Endothelial cell of umbilical vein (primary cell): Measurements from ENCODE around the gene LOXL1. TPM values are rescaled to one million over a fixed set of nuclear protein-coding genes. Genes with fewer than 3 reads are reported as not detected.

ENCODE experiments used
- BruUV-seq: library from RNA; stranded (reverse); fragments of 400-500 nt; replicated peaks from 2 replicates; lab custom pipeline; 2021; lab: Mats Ljungman, UMichigan
- CTCF ChIA-PET: fragments of 300-600, 350-600 bp; sonication (Branson Sonifier 250); formaldehyde crosslinking; loops from one replicate; lab custom pipeline; 2021; ENCODE audit warnings: antibody characterized with exemption, inconsistent platforms; lab: Charles Lee
- POLR2A ChIA-PET: fragments of 300-600, 350-600 bp; sonication (Branson Sonifier 250); formaldehyde crosslinking; loops from one replicate; lab custom pipeline; 2021; ENCODE audit warnings: antibody characterized with exemption, inconsistent platforms; lab: Charles Lee
- DNase-seq: peaks from one replicate; pipeline ENCODE4 v3.0.0-alpha.2; 2011; ENCODE audit warnings: low read depth, low spot score
- FAIRE-seq: peaks from 2 replicates; lab custom pipeline; 2011; peaks lifted over from hg19 to GRCh38; lab: Jason Lieb, UNC
- H2AFZ ChIP-seq: 2 replicates; pipeline ENCODE4 v1.6.0; 2012; ENCODE audit warnings: low read depth, low read length, control low read depth, inconsistent platforms
- H3K27ac ChIP-seq: 2 replicates; pipeline ENCODE4 v1.5.1; 2011; ENCODE audit warnings: low read depth, mild to moderate bottlenecking, control low read depth, low read length, moderate library complexity; ENCODE audit not compliant: insufficient read depth
- H3K27me3 ChIP-seq, 2 experiments: 2 replicates each; pipeline versions ENCODE4 v1.6.0 to v1.6.1; 2011; ENCODE audit warnings: low read length in 2 of 2, mixed read lengths in 1 of 2; ENCODE audit not compliant: control insufficient read depth in 2 of 2, insufficient read depth in 2 of 2
- H3K36me3 ChIP-seq, 2 experiments: 2 replicates in 1 of 2; 3 replicates in 1 of 2; pipeline ENCODE4 v1.5.1; 2011; ENCODE audit warnings: low read length in 2 of 2, mild to moderate bottlenecking in 1 of 2, moderate library complexity in 1 of 2; ENCODE audit not compliant: control insufficient read depth in 2 of 2, insufficient read depth in 2 of 2; ENCODE audit errors: extremely low read depth in 1 of 2
- H3K4me1 ChIP-seq: 3 replicates; pipeline ENCODE4 v1.5.1; 2011; ENCODE audit warnings: mild to moderate bottlenecking, low read length; ENCODE audit not compliant: control insufficient read depth, insufficient read depth; ENCODE audit errors: extremely low read depth
- H3K4me2 ChIP-seq: 2 replicates; pipeline ENCODE4 v1.6.1; 2011; ENCODE audit warnings: low read length, control low read depth, mixed read lengths; ENCODE audit not compliant: insufficient read depth
- H3K4me3 ChIP-seq, 3 experiments: fragments of 200-600 bp in 1 of 3; sonication (generic), shearing (Covaris generic) in 1 of 3; replicated peaks in 1 of 3; 2 replicates each; pipeline ENCODE4 v1.5.1; 2011 to 2016; ENCODE audit warnings: control low read depth in 3 of 3, low read length in 3 of 3, mild to moderate bottlenecking in 2 of 3, inconsistent platforms in 1 of 3, low read depth in 1 of 3, moderate library complexity in 1 of 3; ENCODE audit not compliant: insufficient read depth in 1 of 3
- H3K79me2 ChIP-seq: 2 replicates; pipeline ENCODE4 v1.6.0; 2012; ENCODE audit warnings: low read length, inconsistent platforms; ENCODE audit not compliant: control insufficient read depth, insufficient read depth
- H3K9ac ChIP-seq: replicated peaks from 2 replicates; pipeline ENCODE3; 2011; ENCODE audit warnings: low read length, control low read depth; ENCODE audit not compliant: insufficient read depth; ENCODE audit errors: extremely low read depth
- H3K9me1 ChIP-seq: replicated peaks from 3 replicates; pipeline ENCODE4 v1.6.0; 2011; ENCODE audit warnings: mild to moderate bottlenecking, low read length; ENCODE audit not compliant: control insufficient read depth, insufficient read depth; ENCODE audit errors: extremely low read depth
- H3K9me3 ChIP-seq: replicated peaks from 2 replicates; pipeline ENCODE4 v1.5.1; 2012; ENCODE audit warnings: low read length, inconsistent platforms; ENCODE audit not compliant: control insufficient read depth, insufficient read depth
- H4K20me1 ChIP-seq: replicated peaks from 2 replicates; pipeline ENCODE3; 2011; ENCODE audit warnings: mild to moderate bottlenecking, low read length; ENCODE audit not compliant: control insufficient read depth, insufficient read depth; ENCODE audit errors: extremely low read depth
- EZH2 ChIP-seq: IDR thresholded peaks from 2 replicates; pipeline ENCODE4 v1.6.1; 2012; ENCODE audit warnings: borderline replicate concordance, low read depth, mild to moderate bottlenecking, moderate library complexity, low read length, inconsistent platforms; ENCODE audit not compliant: severe bottlenecking
- FOS ChIP-seq: IDR thresholded peaks from 2 replicates; pipeline ENCODE4 v1.6.1; 2011; ENCODE audit warnings: mild to moderate bottlenecking, low read length, moderate library complexity, borderline replicate concordance; ENCODE audit not compliant: insufficient read depth
- GATA2 ChIP-seq: IDR thresholded peaks from 2 replicates; pipeline ENCODE4 v1.7.0; 2011; ENCODE audit warnings: low read depth, mild to moderate bottlenecking, moderate library complexity, mixed read lengths, low read length; ENCODE audit not compliant: insufficient read length, insufficient read depth
- JUN ChIP-seq: IDR thresholded peaks from 2 replicates; pipeline ENCODE4 v1.6.1; 2011; ENCODE audit warnings: borderline replicate concordance, low read depth; ENCODE audit not compliant: insufficient read length, insufficient read depth
- MYC ChIP-seq: IDR thresholded peaks from one replicate; pipeline ENCODE4 v1.6.1; 2011; ENCODE audit warnings: mild to moderate bottlenecking, low read depth, low read length
- POLR2A ChIP-seq: IDR thresholded peaks from 2 replicates; pipeline ENCODE4 v1.6.1; 2012; ENCODE audit warnings: low read depth, mild to moderate bottlenecking, control low read depth, low read length
- POLR2AphosphoS5 ChIP-seq: IDR thresholded peaks from 2 replicates; pipeline ENCODE4 v1.6.1; 2012; ENCODE audit warnings: low read depth, mild to moderate bottlenecking, control low read depth, low read length, moderate library complexity; ENCODE audit not compliant: insufficient read depth
- dilution Hi-C: fragments of 300-500 bp; cut with MboI; formaldehyde crosslinking; loops from one replicate; pipeline ENCODE4 v1.15.0; 2019; ENCODE audit warnings: low sequenced_read_pairs; ENCODE audit not compliant: extremely low pct_ligation_motif_present
- intact Hi-C: fragments of 100-400 bp; cut with micrococcal nuclease; formaldehyde crosslinking; loops from one replicate; pipeline ENCODE4 v1.10.0; 2022
- polyA plus RNA-seq, 4 experiments: library from polyadenylated mRNA; depleted of rRNA in 3 of 4; stranded (reverse) in 3 of 4; unstranded in 1 of 4; fragments of >200 nt; gene quantifications; 2 replicates each; pipeline versions ENCODE4 v1.2.1 to v1.2.3, GENCODE V29; 2011 to 2012; ENCODE audit warnings: missing spikeins in 1 of 4
- total RNA-seq: library from RNA; stranded (reverse); gene quantifications from 2 replicates; pipeline ENCODE4 v1.2.3, GENCODE V29; 2021
- TF ChIP-seq, protein P1 (sequence below), 2 donors: IDR thresholded peaks; 1 replicate in 1 of 2; 2 replicates in 1 of 2; pipeline ENCODE4 v1.5.1; 2011; ENCODE audit warnings: low read length in 2 of 2, mild to moderate bottlenecking in 2 of 2, moderate library complexity in 2 of 2, control low read depth in 1 of 2, inconsistent platforms in 1 of 2, low read depth in 1 of 2; ENCODE audit not compliant: insufficient read depth in 1 of 2; ENCODE audit errors: extremely low read depth in 1 of 2
- TF ChIP-seq, protein P2 (sequence below): IDR thresholded peaks from 2 replicates; pipeline ENCODE4 v1.6.1; 2011; ENCODE audit not compliant: insufficient read depth, insufficient read length

Gene LOXL1
- total and polyA plus RNA-seq, 2 donors (not counting 3 experiments of a cell fraction or from before 2014, with no cell fraction given): 5.2 to 14.4 TPM

GRCh38 chr15:73951601-73952000 is 25.3 kb downstream of the LOXL1 start:
- H3K27ac ChIP-seq: peak overlapping the region; percentile 84
- DNase-seq: no peak
- peaks cover 15% of the 10 kb centered on the region for H3K4me1 ChIP-seq
- TF ChIP-seq POLR2AphosphoS5 (no peak), EZH2 (no peak), MYC (no peak), FOS (no peak), JUN (no peak), POLR2A (no peak), GATA2 (no peak)
- TF ChIP-seq, protein P1, sequence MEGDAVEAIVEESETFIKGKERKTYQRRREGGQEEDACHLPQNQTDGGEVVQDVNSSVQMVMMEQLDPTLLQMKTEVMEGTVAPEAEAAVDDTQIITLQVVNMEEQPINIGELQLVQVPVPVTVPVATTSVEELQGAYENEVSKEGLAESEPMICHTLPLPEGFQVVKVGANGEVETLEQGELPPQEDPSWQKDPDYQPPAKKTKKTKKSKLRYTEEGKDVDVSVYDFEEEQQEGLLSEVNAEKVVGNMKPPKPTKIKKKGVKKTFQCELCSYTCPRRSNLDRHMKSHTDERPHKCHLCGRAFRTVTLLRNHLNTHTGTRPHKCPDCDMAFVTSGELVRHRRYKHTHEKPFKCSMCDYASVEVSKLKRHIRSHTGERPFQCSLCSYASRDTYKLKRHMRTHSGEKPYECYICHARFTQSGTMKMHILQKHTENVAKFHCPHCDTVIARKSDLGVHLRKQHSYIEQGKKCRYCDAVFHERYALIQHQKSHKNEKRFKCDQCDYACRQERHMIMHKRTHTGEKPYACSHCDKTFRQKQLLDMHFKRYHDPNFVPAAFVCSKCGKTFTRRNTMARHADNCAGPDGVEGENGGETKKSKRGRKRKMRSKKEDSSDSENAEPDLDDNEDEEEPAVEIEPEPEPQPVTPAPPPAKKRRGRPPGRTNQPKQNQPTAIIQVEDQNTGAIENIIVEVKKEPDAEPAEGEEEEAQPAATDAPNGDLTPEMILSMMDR (IDR thresholded peaks at IDR 0.05; ENCODE audit: extremely low read depth in 1 of 2, insufficient read depth in 1 of 2, low read depth in 1 of 2, low read length in 2 of 2): no peak
- TF ChIP-seq, protein P2, sequence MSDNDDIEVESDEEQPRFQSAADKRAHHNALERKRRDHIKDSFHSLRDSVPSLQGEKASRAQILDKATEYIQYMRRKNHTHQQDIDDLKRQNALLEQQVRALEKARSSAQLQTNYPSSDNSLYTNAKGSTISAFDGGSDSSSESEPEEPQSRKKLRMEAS: no peak
- H3K9ac ChIP-seq: peak overlapping the region; percentile 36
- dilution Hi-C loops (no loop called here), intact Hi-C loops (loop anchor here (1.0 to 5.0 kb wide), 7 partner anchors 13 to 371 kb away; partner anchors contain the start of genes ISLR2, LOXL1 and STOML1)
- H3K79me2 ChIP-seq: no peaks in the 10 kb centered on the region
- no peaks in the 10 kb centered on the region for H4K20me1 ChIP-seq
- no peaks in the 10 kb centered on the region for H3K36me3 ChIP-seq
- no peak overlapping the region for H3K4me3 ChIP-seq
- ChIA-PET CTCF (interaction anchor here (0.7 to 6.9 kb wide), 40 partner anchors 9 to 370 kb away, joined by 3 to 217 read pairs (median 6); partner anchors contain the start of genes LOXL1, PML and TBC1D21), POLR2A (interaction anchor here (0.7 kb wide), 1 partner anchor 246 kb away, joined by 3 read pairs; no protein-coding TSS in a partner anchor)
- peak overlapping the region; percentile 66 for H2AFZ ChIP-seq
- H3K4me2 ChIP-seq: no peak overlapping the region
- BruUV-seq: no TSS peak
- no peak for FAIRE-seq
- H3K9me1 ChIP-seq: no peaks in the 10 kb centered on the region
- H3K27me3 ChIP-seq: no peaks in the 10 kb centered on the region
- H3K9me3 ChIP-seq: no peaks in the 10 kb centered on the region
